ENCODE data around the gene PTPRE.
"Not testable (repeated sequence)": the region's sequence is repeated elsewhere in the genome, so short reads cannot be mapped to it uniquely, and the experiment has no call there.

Gene PTPRE

DNA sequence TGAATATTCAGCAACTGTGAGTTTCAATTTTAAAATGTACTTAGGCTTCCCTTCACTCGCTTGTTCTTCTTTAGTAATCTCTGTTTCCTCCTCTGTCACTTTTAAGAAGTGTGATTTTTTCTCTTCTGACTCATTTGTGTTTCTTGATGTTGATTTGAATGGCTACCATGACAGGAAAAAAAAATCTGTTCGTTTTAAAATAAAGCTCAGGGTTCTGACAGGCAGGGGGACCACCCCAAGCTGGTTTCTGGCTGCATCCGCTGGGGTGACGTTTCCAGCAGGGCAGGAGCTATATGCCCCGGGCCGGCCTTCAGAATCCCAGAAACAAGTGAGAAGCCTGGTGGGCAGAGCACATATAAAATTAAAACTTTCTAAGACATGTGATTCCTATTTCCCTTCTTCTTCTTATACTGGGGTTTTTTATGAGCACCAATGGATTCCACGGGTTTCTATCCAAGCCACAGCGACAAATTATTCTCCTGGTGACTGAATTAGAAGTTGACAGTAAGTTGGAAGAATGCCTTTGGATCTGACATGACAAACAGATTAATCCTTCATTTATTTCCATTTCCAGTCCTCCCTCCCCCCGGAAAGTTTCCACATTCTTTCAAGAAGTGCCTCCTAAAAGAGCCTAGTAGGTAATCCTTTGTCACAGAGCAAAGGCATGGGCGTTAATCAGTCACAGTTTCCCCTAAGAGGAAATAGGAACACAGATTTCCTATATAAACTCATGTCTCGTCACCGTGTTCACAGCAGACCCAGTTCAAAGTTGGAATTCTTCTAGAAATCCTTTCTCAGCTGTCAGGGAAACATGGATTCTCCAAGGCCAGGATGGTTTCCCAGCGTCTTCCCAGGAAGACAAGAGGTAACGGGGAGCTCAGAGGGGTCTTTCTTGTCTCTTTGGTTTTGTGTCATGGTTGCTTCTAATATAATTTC, 79.9 kb downstream of the PTPRE start:
- POLR2A ChIA-PET: no interaction called here
- DNase-seq (ENCODE audit: extremely low spot score): no peak
- TF ChIP-seq, protein P1, sequence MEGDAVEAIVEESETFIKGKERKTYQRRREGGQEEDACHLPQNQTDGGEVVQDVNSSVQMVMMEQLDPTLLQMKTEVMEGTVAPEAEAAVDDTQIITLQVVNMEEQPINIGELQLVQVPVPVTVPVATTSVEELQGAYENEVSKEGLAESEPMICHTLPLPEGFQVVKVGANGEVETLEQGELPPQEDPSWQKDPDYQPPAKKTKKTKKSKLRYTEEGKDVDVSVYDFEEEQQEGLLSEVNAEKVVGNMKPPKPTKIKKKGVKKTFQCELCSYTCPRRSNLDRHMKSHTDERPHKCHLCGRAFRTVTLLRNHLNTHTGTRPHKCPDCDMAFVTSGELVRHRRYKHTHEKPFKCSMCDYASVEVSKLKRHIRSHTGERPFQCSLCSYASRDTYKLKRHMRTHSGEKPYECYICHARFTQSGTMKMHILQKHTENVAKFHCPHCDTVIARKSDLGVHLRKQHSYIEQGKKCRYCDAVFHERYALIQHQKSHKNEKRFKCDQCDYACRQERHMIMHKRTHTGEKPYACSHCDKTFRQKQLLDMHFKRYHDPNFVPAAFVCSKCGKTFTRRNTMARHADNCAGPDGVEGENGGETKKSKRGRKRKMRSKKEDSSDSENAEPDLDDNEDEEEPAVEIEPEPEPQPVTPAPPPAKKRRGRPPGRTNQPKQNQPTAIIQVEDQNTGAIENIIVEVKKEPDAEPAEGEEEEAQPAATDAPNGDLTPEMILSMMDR (IDR thresholded peaks at IDR 0.05; ENCODE audit: control extremely low read depth, extremely low read depth, low read depth, missing control alignments): no peak
- CTCF ChIA-PET: interaction anchor here (0.7 kb wide), 1 partner anchor 24 kb away, joined by 3 read pairs; no protein-coding TSS in a partner anchor

DNA sequence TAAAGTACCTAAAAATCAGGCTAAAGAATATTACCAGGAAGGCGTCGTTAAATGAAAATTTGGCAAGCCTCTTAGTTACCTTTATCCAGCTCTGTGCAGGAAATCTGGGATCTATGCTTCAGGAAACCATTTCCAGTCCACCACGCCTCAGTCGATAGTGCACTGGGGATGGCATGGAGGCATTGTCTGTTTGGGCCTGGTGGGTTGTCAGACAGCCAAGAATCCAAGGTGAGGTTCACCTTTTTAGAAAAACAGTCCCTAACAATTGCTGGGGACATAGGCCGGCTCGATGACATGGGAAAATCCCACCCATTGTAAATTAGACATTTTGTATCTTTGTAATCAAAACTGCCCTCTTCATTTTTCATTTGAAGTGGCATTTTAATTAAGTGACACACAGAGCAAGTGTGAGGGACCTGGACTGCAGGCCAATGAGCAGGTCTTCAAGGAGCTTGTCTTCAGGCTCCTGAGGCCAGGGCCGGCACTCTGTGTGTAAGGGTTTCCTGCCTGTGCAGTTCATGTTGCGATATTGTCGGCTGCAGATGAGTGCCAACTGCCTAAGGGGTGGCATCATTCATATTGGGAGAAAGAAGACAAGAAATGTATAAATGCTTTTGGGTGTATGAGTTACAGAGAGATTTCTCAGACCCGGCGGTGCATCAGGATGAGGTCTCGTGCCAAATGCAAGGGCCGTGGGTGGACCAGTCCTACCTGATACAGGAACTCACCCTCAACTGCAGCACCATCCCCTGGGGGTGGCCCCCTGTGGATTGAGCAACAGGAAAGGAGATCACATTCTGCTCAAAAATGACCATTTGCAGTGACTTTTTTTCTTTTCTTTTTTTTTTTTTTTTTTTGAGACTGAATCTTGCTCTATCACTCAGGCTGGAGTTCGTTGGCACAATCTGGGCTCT, 80.8 kb downstream of the PTPRE start:
- CTCF ChIA-PET: interaction anchor here (0.7 kb wide), 1 partner anchor 23 kb away, joined by 3 read pairs; no protein-coding TSS in a partner anchor
- no peak for DNase-seq (ENCODE audit: extremely low spot score)
- POLR2A ChIA-PET: no interaction called here
- TF ChIP-seq, protein P1 (IDR thresholded peaks at IDR 0.05; ENCODE audit: control extremely low read depth, extremely low read depth, low read depth, missing control alignments): no peak

DNA sequence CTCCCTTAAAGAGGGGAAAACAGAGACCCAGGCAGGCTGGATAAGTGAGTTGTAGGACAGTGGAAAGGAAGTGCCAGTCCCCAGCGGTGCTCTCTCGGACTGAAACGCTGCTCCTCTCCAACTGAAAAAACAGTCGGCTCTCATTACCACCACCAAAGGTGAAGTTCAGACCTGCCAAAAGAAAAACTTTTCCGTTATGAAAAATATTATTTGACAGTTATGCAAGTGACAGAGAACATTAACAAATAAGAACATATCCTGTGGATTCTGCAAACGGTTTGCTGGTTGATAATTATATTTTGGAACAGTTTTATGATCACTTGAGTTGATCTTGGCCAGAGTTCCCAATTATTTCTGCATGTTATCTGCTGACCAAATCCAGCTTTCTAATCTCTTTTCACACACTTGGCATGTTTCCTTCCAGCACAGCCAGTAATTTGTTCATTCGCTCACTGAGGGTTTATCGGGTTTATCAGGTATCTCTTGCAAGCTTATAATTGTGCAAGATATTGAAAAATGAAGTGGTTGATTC, 82.6 kb downstream of the PTPRE start:
- POLR2A ChIA-PET: no interaction called here
- DNase-seq (ENCODE audit: extremely low spot score): no peak
- TF ChIP-seq, protein P1 (IDR thresholded peaks at IDR 0.05; ENCODE audit: control extremely low read depth, extremely low read depth, low read depth, missing control alignments): no peak
- CTCF ChIA-PET: no interaction called here

DNA sequence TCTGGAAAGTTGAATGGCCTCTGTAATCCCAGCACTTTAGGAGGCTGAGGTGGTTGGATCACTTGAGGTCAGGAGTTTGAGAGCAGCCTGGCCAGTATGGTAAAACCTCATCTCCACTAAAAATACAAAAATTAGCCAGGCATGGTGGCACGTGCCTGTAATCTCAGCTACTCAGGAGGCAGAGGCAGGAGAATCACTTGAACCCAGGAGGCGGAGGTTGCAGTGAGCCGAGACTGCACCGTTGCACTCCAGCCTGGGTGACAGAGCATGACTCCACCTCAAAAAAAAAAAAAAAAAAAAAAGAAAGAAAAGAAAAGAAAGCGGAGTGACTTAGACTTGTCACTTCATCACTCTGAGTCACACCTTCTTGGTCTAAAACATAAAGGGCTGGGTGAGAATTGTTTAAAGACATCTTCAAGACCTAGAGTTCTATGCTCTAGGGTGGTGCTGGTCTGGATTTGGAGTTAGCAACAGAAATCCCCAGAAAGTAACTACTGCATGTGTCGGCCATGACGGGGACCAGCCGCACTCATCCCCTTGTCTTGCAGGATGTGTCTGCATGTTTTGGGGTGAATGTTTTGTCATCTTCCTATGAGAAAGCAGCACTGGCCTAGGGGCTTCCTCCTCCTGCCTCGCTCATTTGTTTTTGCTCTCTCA, 83.4 kb downstream of the PTPRE start:
- DNase-seq (ENCODE audit: extremely low spot score); POLR2A ChIA-PET; CTCF ChIA-PET: not testable (repeated sequence)

DNA sequence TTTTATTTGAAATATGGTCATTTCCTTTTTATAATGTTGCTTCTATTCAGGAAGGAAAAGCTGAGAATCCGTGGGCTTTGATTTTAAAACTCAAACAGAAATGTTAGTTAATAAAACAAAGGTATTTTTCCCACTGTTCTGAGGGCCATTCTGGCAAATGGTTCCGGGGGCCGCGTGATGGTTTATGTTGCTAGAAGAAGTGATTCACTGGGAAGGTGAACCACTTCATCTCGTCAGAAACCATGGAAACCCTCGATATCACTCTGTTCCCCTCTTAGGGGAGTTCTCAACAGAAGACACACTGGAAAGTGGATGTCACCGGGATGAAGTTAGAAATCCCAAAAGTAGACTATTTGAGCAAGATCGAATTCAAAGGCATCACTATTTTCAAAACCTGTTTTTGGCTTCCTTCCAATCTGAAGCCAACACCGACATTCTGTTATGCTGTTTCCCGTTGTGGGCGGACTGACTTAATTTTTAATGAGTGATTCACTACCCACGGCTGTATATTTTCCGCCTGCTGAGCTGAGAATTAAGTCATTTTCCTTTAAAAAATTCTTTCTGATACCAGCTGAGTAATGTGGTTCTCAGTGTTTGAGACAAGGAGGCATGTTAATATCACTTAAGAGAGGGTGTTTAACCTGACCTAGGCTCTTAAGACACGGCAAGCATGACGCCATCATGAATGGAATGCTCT, 84.1 kb downstream of the PTPRE start:
- POLR2A ChIA-PET: no interaction called here
- CTCF ChIA-PET: interaction anchor here (1.9 kb wide), 1 partner anchor 18 kb away, joined by 6 read pairs; no protein-coding TSS in a partner anchor
- no peak for DNase-seq (ENCODE audit: extremely low spot score)

More for the DNA sequence above, 84.1 kb downstream of the PTPRE start:
- TF ChIP-seq, protein P1 (IDR thresholded peaks at IDR 0.05; ENCODE audit: control extremely low read depth, extremely low read depth, low read depth, missing control alignments): no peak
